NCI-H2107 treated with DMSO at 0.1 percent for 48 hours (cell line): ENCODE data around the gene SFMBT1.
A peak's percentile ranks its signal among the peaks of the same experiment; 100 is the strongest.

ENCODE experiments used
- DNase-seq: peaks from one replicate; lab custom pipeline; 2025; ENCODE audit not compliant: unreplicated experiment; lab: John Stamatoyannopoulos, UW

The SFMBT1 gene

GRCh38 chr3:52925405-52926313, 120.2 kb downstream of the SFMBT1 start:
- DNase-seq = no peak

- DNase-seq = no peak
Observed at GRCh38 chr3:52923963-52924362, 121.9 kb downstream of the SFMBT1 start.

- DNase-seq = no peak
Observed at GRCh38 chr3:52920841-52921240, 125.0 kb downstream of the SFMBT1 start.

GRCh38 chr3:52917044-52917443, 128.8 kb downstream of the SFMBT1 start:
- DNase-seq = no peak

GRCh38 chr3:52915294-52915693, 130.6 kb downstream of the SFMBT1 start:
- no peak for DNase-seq

GRCh38 chr3:52912885-52913731, 132.8 kb downstream of the SFMBT1 start:
- DNase-seq = no peak

- DNase-seq = no peak
Observed at GRCh38 chr3:52910823-52911222, 135.1 kb downstream of the SFMBT1 start.

- no peak for DNase-seq
Observed at GRCh38 chr3:52907497-52907896, 138.4 kb downstream of the SFMBT1 start.

- no peak for DNase-seq
Observed at GRCh38 chr3:52904552-52904951, 141.3 kb downstream of the SFMBT1 start.

GRCh38 chr3:52904000-52904399, 141.9 kb downstream of the SFMBT1 start:
- no peak for DNase-seq

- peak; percentile 41 for DNase-seq
Observed at GRCh38 chr3:52897130-52898122, 148.4 kb downstream of the SFMBT1 start, which contains the start of gene STIMATE. TSS of gene STIMATE (minus strand) at chr3:52897548. CDS start at chr3:52897450, 98 bp downstream.

- peak; percentile 20 for DNase-seq
Observed at GRCh38 chr3:52896613-52897012, 149.3 kb downstream of the SFMBT1 start.

GRCh38 chr3:52896151-52896550, 149.7 kb downstream of the SFMBT1 start:
- DNase-seq = no peak

- DNase-seq = no peak
Observed at GRCh38 chr3:52895418-52895817, 150.5 kb downstream of the SFMBT1 start.

- DNase-seq = no peak
Observed at GRCh38 chr3:52894756-52895155, 151.1 kb downstream of the SFMBT1 start.

- DNase-seq = no peak
Observed at GRCh38 chr3:52893723-52894122, 152.2 kb downstream of the SFMBT1 start.

GRCh38 chr3:52892625-52893311, 153.1 kb downstream of the SFMBT1 start:
- no peak for DNase-seq

GRCh38 chr3:52892290-52892624, 153.6 kb downstream of the SFMBT1 start:
- DNase-seq = no peak

GRCh38 chr3:52891615-52892081, 154.2 kb downstream of the SFMBT1 start:
- no peak for DNase-seq

- no peak for DNase-seq
Observed at GRCh38 chr3:52891164-52891563, 154.7 kb downstream of the SFMBT1 start.
